GM21723 (cell line): Measurements from ENCODE around the gene TRIM39.
"Not testable (repeated sequence)": the region's sequence is repeated elsewhere in the genome, so short reads cannot be mapped to it uniquely, and the experiment has no call there.

Experiments
- ATAC-seq: cut with Tn5 transposase; IDR thresholded peaks from one replicate; pipeline ENCODE4 v1.9.1; 2021; ENCODE audit warnings: mild to moderate bottlenecking, moderate library complexity; ENCODE audit not compliant: unreplicated experiment

Gene TRIM39

DNA sequence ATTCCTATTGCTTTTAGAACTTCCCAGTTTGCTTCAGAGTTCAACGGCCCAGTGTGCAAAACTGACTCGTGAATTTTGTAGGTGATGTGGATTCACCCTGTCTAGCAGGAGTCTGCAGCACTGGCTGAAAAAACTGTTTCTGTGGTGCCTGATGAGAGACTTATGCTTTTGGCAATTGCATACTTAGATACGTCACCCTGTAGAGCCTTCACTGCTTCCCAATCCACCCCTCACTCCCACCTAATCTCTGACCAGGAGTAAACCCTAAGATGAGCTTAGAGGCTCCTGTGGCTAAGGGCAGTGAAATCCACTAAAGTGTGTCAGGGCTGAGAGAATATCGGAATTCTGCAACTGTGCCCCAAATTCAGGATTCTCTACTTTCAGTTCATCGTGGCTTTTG, 32.5 kb downstream of the TRIM39 start:
- ATAC-seq, result no peak

DNA sequence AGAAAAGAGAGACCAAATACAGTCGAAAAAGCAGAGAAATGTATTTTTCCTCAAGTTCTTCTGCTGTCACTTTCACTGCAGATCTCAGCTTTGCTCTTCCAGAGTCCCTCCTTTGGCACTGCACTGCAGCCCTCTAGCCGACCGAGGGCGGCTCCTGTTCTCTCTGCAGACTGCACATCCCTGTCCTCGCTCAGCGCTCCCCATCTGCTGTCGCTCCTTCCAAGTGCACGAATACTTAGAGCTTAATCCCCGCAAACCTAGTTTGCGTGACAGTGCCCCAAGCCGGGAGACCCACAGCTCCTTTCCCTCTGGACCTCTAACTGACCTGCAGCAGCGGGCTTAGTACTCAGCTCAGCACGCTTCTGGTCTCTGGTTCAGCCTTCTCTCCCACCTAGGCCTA, 33.4 kb downstream of the TRIM39 start:
- ATAC-seq, result no peak

DNA sequence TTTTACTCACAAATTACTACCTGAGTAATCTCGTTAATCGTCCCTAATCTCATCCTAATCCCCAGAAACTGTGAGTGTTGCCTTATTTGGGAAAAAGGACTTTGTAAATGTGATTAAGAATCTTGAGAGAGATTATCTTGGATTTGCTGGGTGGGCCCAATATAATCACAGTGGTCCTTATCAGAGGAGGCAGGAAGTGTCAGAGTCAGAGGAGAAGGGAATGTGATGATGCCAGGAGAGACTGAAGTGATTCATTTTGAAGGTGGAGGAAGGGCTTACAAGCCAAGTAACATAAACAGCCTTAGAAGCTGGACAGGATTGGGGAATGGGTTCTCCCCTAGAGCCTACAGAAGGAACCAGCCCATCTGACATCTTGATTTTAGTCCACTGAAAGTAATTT, 34.9 kb downstream of the TRIM39 start:
- no peak for ATAC-seq

DNA sequence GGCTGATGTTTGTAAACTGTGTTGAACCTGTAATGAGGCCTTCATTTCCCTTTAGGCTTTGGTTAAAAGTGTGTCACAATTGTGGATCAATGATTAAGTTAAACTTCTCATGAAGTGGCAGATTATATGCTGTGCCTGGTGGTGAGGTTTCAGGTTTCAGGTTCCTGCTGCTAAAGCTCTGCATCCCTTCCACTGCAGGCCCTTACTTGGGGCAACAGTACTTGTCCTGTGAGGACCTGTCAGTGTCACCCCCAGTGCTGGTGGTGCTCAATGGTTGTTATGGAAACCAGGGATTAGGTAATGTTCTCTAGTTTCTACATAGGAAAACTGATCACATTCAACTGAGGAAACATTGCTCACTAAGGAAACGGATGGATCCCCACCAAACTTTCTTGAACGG, 36.7 kb downstream of the TRIM39 start:
- no peak for ATAC-seq

DNA sequence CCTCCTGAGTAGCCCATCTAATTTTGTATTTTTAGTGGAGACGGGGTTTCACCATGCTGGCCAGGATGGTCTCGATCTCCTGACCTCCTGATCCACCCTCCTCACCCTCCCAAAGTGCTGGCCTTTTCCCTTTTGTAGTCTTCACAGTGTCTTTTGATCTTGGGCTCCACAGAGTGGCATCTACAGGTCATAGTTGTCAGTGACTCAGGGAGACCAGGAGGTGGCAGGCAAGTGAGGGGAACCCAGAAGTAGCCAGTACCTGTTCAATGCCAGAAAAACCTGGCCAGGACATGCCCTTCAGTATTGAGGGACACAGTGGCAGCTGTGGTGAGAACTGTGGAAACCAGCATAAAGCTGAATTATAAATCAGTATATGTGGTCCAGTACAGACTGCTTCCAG, 37.9 kb downstream of the TRIM39 start:
- no peak for ATAC-seq

DNA sequence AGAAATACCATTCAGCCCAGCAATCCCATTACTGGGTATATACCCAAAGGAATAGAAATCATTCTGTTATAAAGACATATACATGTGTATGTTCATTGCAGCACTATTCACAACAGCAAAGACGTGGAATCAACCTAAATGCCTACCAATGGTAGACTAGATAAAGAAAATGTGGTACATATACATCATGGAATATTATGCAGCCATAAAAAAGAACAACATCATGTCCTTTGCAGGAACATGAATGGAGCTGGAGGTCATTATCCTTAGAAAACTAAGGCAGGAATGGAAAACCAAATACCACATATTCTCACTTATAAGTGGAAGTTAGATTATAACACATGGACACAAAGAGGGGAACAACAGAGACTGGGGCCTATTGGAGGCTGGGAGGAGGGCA, 42.6 kb downstream of the TRIM39 start:
- not testable (repeated sequence) for ATAC-seq

DNA sequence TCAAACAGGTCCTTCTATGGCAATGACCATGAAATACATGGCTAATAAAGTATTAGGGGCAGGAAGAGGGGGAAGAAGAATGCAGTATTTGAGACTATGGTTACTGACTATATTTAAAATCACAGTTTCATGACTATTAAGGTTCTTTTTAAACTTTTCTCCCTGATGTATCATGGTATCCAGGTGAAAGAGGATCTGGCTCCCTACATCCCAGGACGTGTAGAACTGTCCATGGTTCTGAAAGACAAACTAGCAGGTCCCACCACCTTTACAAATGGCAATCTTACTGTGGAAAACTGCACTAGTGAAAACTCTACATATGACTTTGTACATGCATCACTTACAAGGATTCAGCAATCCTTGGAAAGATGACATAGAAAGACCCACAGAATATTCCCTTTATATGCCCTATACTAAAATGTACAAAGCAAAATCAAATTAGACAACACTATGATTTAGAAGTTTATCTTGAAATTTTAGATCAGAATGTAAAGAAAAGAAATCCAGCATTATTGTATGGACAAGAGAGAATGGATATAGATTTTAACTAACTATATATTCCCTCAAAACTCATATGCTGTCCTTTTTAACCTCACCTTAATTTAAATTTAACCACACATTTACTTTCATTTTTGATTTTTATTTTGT, 51.7 kb downstream of the TRIM39 start:
- ATAC-seq, result no peak

DNA sequence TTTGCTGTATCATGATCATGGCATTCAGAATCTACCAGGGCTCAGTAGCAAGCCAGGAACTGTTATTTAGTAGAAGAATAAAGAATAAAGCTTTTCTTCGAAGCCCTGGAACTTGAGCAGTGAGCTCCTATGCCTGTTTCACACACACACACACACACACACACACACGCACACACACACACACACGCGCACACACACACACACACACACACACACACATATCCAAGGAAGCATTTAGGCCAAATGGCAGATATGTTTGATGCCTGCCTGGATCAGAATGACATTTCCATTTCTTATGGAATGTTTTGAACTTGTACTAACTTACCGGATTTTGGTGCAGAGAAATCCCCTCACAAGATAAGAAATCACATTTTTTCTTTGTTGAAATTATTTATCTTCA, 53.7 kb downstream of the TRIM39 start:
- ATAC-seq, result no peak

DNA sequence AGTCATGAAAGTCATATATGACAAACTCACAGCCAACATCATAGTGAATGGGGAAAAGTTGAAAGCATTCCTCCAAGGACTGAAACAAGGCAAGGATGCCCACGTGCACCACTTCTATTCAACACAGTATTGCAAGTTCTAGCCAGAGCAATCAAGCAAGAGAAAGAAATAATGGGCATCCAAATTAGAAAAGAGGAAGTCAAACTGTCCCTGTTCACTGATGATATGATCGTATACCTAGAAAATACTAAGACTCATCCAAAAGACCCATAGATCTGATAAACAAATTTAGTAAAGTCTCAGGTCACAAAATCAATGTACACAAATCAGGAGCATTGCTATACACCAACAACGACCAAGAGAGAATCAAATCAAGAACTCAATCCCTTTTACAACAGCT, 59.4 kb downstream of the TRIM39 start:
- no peak for ATAC-seq

DNA sequence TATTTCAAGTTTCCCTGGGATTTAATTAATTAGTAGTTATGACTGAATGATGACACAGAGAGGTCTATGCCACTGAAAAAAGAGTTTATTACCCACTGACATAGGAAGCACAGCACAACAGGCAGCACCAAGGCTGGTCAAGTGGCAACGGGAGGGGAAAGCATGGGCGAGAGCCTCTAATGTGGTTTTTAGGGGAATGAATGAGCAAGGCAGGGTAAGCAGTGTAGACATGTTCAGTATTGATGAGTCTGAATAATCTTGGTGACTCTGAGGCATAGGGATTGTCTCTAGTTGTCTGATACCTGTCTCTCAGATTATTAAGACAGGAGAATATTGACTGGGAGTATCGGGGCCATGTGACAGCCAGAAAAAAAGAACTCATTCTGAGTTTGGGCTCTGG, 64.5 kb downstream of the TRIM39 start:
- ATAC-seq, result no peak
